GM18526 (cell line): Measurements from ENCODE around the gene S100A7A.

Source experiments
- POLR2A ChIP-seq: IDR thresholded peaks from 3 replicates; pipeline ENCODE4 v1.6.1; 2011; ENCODE audit not compliant: insufficient read length; ENCODE audit errors: extremely low read depth

S100A7A gene

GRCh38 chr1:153389973-153390879 lies 26.1 kb upstream of the S100A7A start:
- TF ChIP-seq POLR2A = no peak

GRCh38 chr1:153390938-153391710 lies 25.2 kb upstream of the S100A7A start, which contains the start of gene S100A8:
S100A8 (minus strand) TSS chr1:153391073; CDS start chr1:153390535, 538 bp downstream.
- no peak for TF ChIP-seq POLR2A

GRCh38 chr1:153392258-153392657 lies 24.1 kb upstream of the S100A7A start:
- TF ChIP-seq POLR2A = no peak

GRCh38 chr1:153392822-153393221 lies 23.5 kb upstream of the S100A7A start:
- TF ChIP-seq POLR2A = no peak

- TF ChIP-seq POLR2A = no peak
These were observed 22.4 kb upstream of the S100A7A start for GRCh38 chr1:153393926-153394325.

GRCh38 chr1:153394391-153394790 lies 21.9 kb upstream of the S100A7A start:
- no peak for TF ChIP-seq POLR2A

GRCh38 chr1:153395136-153395685 lies 21.1 kb upstream of the S100A7A start:
- no peak for TF ChIP-seq POLR2A

- no peak for TF ChIP-seq POLR2A
These were observed 20.5 kb upstream of the S100A7A start for GRCh38 chr1:153395776-153396175.

GRCh38 chr1:153396461-153396860 lies 19.9 kb upstream of the S100A7A start:
- no peak for TF ChIP-seq POLR2A

- TF ChIP-seq POLR2A = no peak
These were observed 19.0 kb upstream of the S100A7A start for GRCh38 chr1:153397051-153397923.

GRCh38 chr1:153397924-153398651 lies 18.2 kb upstream of the S100A7A start:
- no peak for TF ChIP-seq POLR2A

- no peak for TF ChIP-seq POLR2A
These were observed 16.8 kb upstream of the S100A7A start for GRCh38 chr1:153399401-153400055.

- no peak for TF ChIP-seq POLR2A
These were observed 16.1 kb upstream of the S100A7A start for GRCh38 chr1:153400244-153400643.

GRCh38 chr1:153401461-153401860 lies 14.9 kb upstream of the S100A7A start:
- no peak for TF ChIP-seq POLR2A
